Omental fat pad (tissue), 4 donors: Measurements from ENCODE around the gene PRRG4. TPM values are rescaled to one million over a fixed set of nuclear protein-coding genes. Genes with fewer than 3 reads are reported as not detected.

Experiments used
- ATAC-seq: fragments of 150-250 bp; one replicate; pipeline ENCODE4 v1.9.1; 2016; ENCODE audit warnings: mild to moderate bottlenecking, moderate library complexity; ENCODE audit not compliant: low FRiP score
- DNase-seq: peaks from one replicate; pipeline ENCODE4 v3.0.0-alpha.2; 2019; ENCODE audit warnings: low spot score
- CTCF ChIP-seq, 3 donors: fragments of 450-650 bp; IDR thresholded peaks; one replicate each; pipeline ENCODE4 v1.5.1; 2016 to 2017; ENCODE audit warnings: antibody characterized with exemption in 3 of 3, mild to moderate bottlenecking in 3 of 3, moderate library complexity in 2 of 3
- total RNA-seq, 4 donors: library from RNA; depleted of rRNA; stranded (reverse); fragments of >200 nt; gene quantifications; one replicate each; pipeline ENCODE4 v1.1.0, GENCODE V29; 2016

PRRG4 gene
- total RNA-seq, 4 donors from 2014 or later: 1.4 to 3.5 (median 2.0) TPM

DNA sequence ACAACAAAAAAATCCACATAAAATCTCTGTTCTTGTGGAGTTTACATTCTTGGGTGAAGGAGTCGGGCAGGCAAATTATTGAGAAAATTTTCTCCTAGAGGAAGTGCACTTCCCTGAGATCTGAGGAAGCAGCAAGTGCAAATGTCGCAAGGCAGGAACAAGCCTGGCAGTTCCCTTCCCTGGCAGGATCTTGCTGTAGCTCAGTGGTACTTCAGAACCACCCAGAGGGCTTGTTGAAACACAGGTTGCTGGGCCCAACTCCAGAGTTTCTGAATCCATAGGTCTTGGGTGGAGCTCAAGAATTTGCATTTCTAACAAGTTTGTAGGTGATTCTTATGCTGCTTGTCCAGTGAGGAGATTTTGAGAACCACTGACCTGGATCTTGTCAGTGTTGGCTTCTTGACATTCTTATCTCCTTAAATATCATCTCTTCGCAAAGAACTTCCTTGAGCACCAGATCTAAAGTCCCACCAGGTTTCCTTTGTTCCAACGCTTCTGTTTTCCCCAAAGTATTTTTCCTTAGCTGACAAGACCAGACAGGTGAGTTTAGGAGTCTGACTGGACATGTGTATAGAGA is 72.5 kb downstream of the PRRG4 start:
- no peak for DNase-seq
- no peak for TF ChIP-seq CTCF (IDR thresholded peaks at IDR 0.05)
- ATAC-seq: no peak

GRCh38 chr11:32905028-32905667 is 75.4 kb downstream of the PRRG4 start:
- TF ChIP-seq CTCF (IDR thresholded peaks at IDR 0.05): no peak

More at GRCh38 chr11:32905028-32905667, 75.4 kb downstream of the PRRG4 start:
- no peak for ATAC-seq
- DNase-seq: no peak

Other genes with a start within 250 kb of the PRRG4 start
- gene EIF3M, start 246.1 kb upstream of the PRRG4 start, total RNA-seq: 100 to 1,000 TPM; 319 to 534 (median 455) TPM
- gene CCDC73, start 35.3 kb upstream of the PRRG4 start, total RNA-seq: not detected
- gene QSER1, start 62.9 kb downstream of the PRRG4 start, total RNA-seq: 10 to 100 TPM; 22.6 to 34.2 (median 25.9) TPM
- gene DEPDC7, start 186.0 kb downstream of the PRRG4 start, total RNA-seq: 1 to 10 TPM in 1 of 4 donors, under 1 TPM in 3; 0.46 to 1.8 (median 0.87) TPM
- 10 to 100 TPM; 24.7 to 52.6 (median 34.6) TPM for gene TCP11L1, start 209.6 kb downstream of the PRRG4 start, total RNA-seq